ENCODE measurements around the gene CHRM1.
"Not testable (repeated sequence)": the region's sequence is repeated elsewhere in the genome, so short reads cannot be mapped to it uniquely, and the experiment has no call there.

CHRM1 gene

GRCh38 chr11:62874851-62875250, 46.3 kb downstream of the CHRM1 start:
- DNase-seq, result no peak

- no peak for DNase-seq
Measured at GRCh38 chr11:62865635-62866034, 55.5 kb downstream of the CHRM1 start.

- no peak for DNase-seq
Measured at GRCh38 chr11:62863687-62864335, 57.4 kb downstream of the CHRM1 start.

GRCh38 chr11:62861564-62862192, 59.5 kb downstream of the CHRM1 start:
- DNase-seq, result not testable (repeated sequence)

- no peak for DNase-seq
Measured at GRCh38 chr11:62860835-62861563, 60.2 kb downstream of the CHRM1 start.

- not testable (repeated sequence) for DNase-seq
Measured at GRCh38 chr11:62859281-62859703, 61.9 kb downstream of the CHRM1 start.

Measured in kidney glomerular epithelial cell (primary cell).